ENCODE measurements around the gene SMARCAL1. TPM values are rescaled to one million over a fixed set of nuclear protein-coding genes. Genes with fewer than 3 reads are reported as not detected.
"Not testable (repeated sequence)": the region's sequence is repeated elsewhere in the genome, so short reads cannot be mapped to it uniquely, and the experiment has no call there.

SMARCAL1 gene
- polyA plus RNA-seq, 1 of the 3 experiments (the other 2 are of a cell fraction), result 27.0 TPM

GRCh38 chr2:216379977-216380376 is 32.3 kb upstream of the SMARCAL1 start:
- Histone ChIP-seq H3K79me2 (ENCODE audit: insufficient read depth) (no peaks in the 10 kb centered on the region), H3F3A (replicated peaks; ENCODE audit: insufficient read depth) (peaks cover 5% of the 10 kb centered on the region), H3K27me3 (ENCODE audit: insufficient read depth) (no peaks in the 10 kb centered on the region), H3K9ac (no peak overlapping the region), H4K20me1 (ENCODE audit: insufficient read depth) (no peaks in the 10 kb centered on the region), H3K9me2 (no peaks in the 10 kb centered on the region), H3K4me1 (ENCODE audit: control insufficient read depth in 1 of 2, insufficient read depth in 2 of 2, low read depth in 1 of 2, low read length in 1 of 2) (peaks cover 0 to 8% of the 10 kb centered on the region in 2 experiments; a peak in 1 of 4 replicates), H2AFZ (ENCODE audit: low read depth) (no peak overlapping the region), H3K4me2 (no peak overlapping the region), H3K9me3 (no peaks in the 10 kb centered on the region), H3K4me3 (ENCODE audit: low read depth in 2 of 2, low read length in 1 of 2) (no peak overlapping the region), H3K36me3 (replicated peaks in 1 of 2; ENCODE audit: control insufficient read depth in 1 of 2, insufficient read depth in 2 of 2, low read length in 1 of 2) (no peaks in the 10 kb centered on the region), H3K27ac (ENCODE audit: low read depth in 2 of 2, low read length in 1 of 2) (no peak overlapping the region; a peak in 1 of 4 replicates)
- WGBS (ENCODE audit: low lambda C conversion rate), result 57% methylated on average over 5 of the region's 5 CpGs
- TF ChIP-seq EZH2phosphoT487 (IDR thresholded peaks at IDR 0.05; ENCODE audit: borderline replicate concordance, low read depth) (no peak), RFX5 (IDR thresholded peaks at IDR 0.05; ENCODE audit: low read length) (no peak), RCOR1 (IDR thresholded peaks at IDR 0.05; ENCODE audit: low read length) (no peak), EP300 (IDR thresholded peaks at IDR 0.05; ENCODE audit: borderline replicate concordance in 1 of 2, low read depth in 1 of 2, low read length in 1 of 2) (no peak), CTCF (IDR thresholded peaks at IDR 0.05) (no peak), TEAD4 (IDR thresholded peaks at IDR 0.05; ENCODE audit: borderline replicate concordance, insufficient read depth) (no peak), FOXM1 (IDR thresholded peaks at IDR 0.05; ENCODE audit: low read depth) (no peak), TCF12 (IDR thresholded peaks at IDR 0.05) (no peak), ELF1 (IDR thresholded peaks at IDR 0.05) (no peak), RXRA (IDR thresholded peaks at IDR 0.05; ENCODE audit: borderline replicate concordance, low read depth) (no peak), MXI1 (IDR thresholded peaks at IDR 0.05; ENCODE audit: low read depth, low read length) (no peak), NRF1 (IDR thresholded peaks at IDR 0.05; ENCODE audit: low read depth, low read length) (no peak), FOXJ3 (CRISPR knock-in tag; IDR thresholded peaks at IDR 0.05) (no peak)
- TF ChIP-seq, protein P1, sequence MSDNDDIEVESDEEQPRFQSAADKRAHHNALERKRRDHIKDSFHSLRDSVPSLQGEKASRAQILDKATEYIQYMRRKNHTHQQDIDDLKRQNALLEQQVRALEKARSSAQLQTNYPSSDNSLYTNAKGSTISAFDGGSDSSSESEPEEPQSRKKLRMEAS (IDR thresholded peaks at IDR 0.05; ENCODE audit: low read depth), result no peak
- DNase-seq, result peak; percentile 45
- ChIA-PET CTCF (interaction anchor here (0.8 to 1.1 kb wide), 2 partner anchors 12 to 24 kb away, joined by 3 to 4 read pairs; no protein-coding TSS in a partner anchor), POLR2A (no interaction called here)

DNA sequence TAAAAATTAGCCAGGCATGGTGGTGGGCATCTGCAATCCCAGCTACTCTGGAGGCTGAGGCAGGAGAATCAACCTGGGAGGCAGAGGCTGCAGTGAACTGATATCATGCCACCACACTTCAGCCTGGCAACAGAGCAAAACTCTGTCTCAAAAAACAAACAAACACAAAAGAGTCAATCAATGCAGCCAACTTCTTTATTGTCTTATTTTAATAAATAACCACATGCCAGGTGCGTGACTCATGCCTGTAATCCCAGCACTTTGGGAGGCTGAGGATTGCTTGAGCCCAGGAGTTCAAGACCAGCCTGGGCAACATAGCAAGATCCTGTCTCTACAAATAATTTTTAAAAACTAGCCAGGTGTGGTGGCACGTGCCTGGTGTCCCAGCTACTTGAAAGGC is 27.9 kb upstream of the SMARCAL1 start:
- DNase-seq; POLR2A ChIA-PET; H3K9me3 ChIP-seq; H2AFZ ChIP-seq (ENCODE audit: low read depth); H3K4me1 ChIP-seq (ENCODE audit: control insufficient read depth in 1 of 2, insufficient read depth in 2 of 2, low read depth in 1 of 2, low read length in 1 of 2); H3K36me3 ChIP-seq (replicated peaks in 1 of 2; ENCODE audit: control insufficient read depth in 1 of 2, insufficient read depth in 2 of 2, low read length in 1 of 2); H3K4me2 ChIP-seq; H4K20me1 ChIP-seq (ENCODE audit: insufficient read depth); CTCF ChIA-PET; H3K4me3 ChIP-seq (ENCODE audit: low read depth in 2 of 2, low read length in 1 of 2); H3K27ac ChIP-seq (ENCODE audit: low read depth in 2 of 2, low read length in 1 of 2); H3K9ac ChIP-seq; H3F3A ChIP-seq (replicated peaks; ENCODE audit: insufficient read depth); H3K79me2 ChIP-seq (ENCODE audit: insufficient read depth); H3K27me3 ChIP-seq (ENCODE audit: insufficient read depth); H3K9me2 ChIP-seq: not testable (repeated sequence)
- 63% methylated on average over 2 of the region's 2 CpGs for WGBS (ENCODE audit: low lambda C conversion rate)

Measured in SK-N-SH (cell line).